Body of pancreas (tissue), 4 donors: ENCODE measurements around the gene MMD.

Experiments used
- POLR2A ChIP-seq, 3 donors: fragments of 450-650 bp; IDR thresholded peaks; one replicate each; pipeline ENCODE4 v1.6.1; 2016; ENCODE audit warnings: antibody characterized with exemption in 3 of 3, mild to moderate bottlenecking in 2 of 3
- TF ChIP-seq, protein P1 (sequence below), 7 experiments: fragments of 450-650 bp in 4 of 7; fragments of 200-600 bp in 3 of 7; sonication (generic) in 3 of 7; IDR thresholded peaks; one replicate each; pipeline ENCODE4 v1.5.1; 2016 to 2019; ENCODE audit warnings: antibody characterized with exemption in 7 of 7

DNA sequence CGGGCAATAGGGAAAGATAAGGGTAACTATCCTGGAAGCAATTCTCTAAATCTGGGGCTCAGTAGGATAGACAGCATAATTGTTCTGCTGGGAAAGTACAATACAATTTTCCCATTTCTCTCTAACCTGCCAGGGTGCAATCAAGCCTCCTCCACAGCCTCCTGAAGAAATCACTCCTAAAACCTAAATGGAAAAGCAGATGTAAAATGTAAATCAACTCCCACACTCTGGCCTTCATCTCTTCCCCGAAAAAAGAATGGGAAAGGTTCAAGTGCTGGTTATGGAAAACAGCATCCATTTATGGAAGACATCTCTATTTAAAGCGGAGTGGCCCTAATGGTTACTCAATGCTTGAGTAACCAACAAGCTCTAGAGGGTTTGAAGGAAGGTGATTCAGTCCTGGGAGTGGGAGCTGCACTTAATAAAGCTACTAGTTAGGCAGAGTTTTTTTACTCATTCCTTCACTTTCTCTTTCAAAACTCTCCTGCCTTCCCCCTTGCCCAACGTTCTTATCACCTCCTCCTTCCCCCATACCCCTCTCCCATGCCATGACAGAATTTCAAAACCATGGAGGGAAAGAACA, 5.1 kb downstream of the MMD start:
- TF ChIP-seq, protein P1, sequence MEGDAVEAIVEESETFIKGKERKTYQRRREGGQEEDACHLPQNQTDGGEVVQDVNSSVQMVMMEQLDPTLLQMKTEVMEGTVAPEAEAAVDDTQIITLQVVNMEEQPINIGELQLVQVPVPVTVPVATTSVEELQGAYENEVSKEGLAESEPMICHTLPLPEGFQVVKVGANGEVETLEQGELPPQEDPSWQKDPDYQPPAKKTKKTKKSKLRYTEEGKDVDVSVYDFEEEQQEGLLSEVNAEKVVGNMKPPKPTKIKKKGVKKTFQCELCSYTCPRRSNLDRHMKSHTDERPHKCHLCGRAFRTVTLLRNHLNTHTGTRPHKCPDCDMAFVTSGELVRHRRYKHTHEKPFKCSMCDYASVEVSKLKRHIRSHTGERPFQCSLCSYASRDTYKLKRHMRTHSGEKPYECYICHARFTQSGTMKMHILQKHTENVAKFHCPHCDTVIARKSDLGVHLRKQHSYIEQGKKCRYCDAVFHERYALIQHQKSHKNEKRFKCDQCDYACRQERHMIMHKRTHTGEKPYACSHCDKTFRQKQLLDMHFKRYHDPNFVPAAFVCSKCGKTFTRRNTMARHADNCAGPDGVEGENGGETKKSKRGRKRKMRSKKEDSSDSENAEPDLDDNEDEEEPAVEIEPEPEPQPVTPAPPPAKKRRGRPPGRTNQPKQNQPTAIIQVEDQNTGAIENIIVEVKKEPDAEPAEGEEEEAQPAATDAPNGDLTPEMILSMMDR (IDR thresholded peaks at IDR 0.05) = no peak
- no peak for TF ChIP-seq POLR2A (IDR thresholded peaks at IDR 0.05)
